GM18861 (cell line): ENCODE data around the gene DUSP5.
A peak's percentile ranks its signal among the peaks of the same experiment; 100 is the strongest.

Experiments used
- ATAC-seq: cut with Tn5 transposase; IDR thresholded peaks from one replicate; pipeline ENCODE4 v1.9.1; 2021; ENCODE audit not compliant: unreplicated experiment

DUSP5 gene

DNA sequence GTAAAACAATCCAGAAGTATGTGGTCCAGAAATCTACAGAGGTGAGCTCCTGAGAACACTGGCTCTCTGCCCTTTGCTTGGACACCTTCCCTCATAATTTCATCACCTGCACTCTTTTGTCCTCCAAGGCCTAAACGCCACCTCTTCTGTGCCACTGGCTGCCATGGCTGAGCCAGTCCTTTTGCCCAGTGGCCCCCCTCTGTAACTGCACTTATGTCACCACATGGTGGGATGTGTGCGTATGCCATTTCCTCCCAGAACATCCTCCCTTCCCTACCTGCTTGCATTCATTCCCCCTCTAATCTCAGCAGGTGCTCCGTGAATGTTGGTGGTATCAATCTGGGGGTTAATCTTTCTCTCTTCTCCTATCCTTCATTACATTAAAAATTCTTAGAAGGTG is 17.3 kb upstream of the DUSP5 start:
- ATAC-seq: no peak

- ATAC-seq: no peak
These were observed 15.8 kb upstream of the DUSP5 start for GRCh38 chr10:110481919-110482318.

DNA sequence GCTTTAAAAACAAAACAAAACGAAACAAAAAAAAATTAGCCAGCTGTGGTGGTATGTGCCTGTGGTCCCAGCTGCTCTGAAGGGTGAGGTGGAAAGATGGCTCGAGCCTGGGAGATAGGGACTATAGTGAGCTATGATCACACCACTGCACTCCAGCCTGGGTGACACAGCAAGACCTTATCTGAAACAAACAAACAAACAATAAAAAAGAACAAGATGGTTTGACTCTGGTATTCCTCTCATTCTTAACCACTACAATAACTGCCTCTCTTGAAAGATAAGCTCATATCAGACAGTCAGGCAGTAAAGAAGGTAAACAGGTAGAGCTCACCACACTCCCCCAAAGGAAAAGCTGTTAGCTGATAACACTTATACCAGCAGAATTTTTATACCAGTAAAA is 14.1 kb upstream of the DUSP5 start:
- no peak for ATAC-seq

- ATAC-seq: no peak
These were observed 12.2 kb upstream of the DUSP5 start for GRCh38 chr10:110485541-110485940.

- no peak for ATAC-seq
These were observed 10.9 kb upstream of the DUSP5 start for GRCh38 chr10:110486680-110487410.

GRCh38 chr10:110487411-110488331 is 10.0 kb upstream of the DUSP5 start:
- ATAC-seq: no peak

DNA sequence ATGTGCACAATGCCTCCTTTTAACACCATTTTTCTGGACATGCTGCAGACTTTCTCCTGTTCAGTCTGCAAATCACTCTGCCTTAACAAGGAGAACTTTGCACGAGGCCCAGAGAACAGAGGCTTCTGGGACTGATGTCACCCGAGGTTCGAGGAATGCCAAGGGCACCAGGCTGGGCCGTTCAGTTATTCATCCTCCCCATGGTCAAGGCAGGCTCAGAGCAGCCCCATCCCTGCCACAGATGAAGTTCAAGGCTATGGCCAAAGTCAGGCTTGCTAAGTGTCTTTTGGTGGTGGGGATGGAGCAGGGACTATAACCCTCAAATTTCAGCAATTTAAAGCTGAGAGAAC is 9.4 kb upstream of the DUSP5 start:
- no peak for ATAC-seq

DNA sequence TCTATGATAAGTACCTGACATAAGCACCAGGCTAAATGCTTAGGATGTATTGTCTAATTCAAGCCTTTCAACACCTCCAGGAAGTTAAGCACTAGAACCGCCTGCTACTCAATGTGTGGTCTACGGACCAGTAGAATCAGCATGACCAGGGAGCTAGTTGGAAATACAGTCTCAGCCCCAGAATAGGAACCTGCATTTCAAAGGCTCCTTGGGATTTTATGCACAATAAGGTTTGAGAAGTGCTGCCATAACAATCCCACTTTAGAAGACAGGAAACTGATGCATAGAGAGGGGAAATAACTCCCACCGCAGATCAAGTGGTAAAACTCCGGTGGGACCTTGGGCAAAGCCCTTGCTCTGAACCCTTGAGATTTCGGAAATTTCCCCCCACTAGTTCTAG is 8.8 kb upstream of the DUSP5 start:
- no peak for ATAC-seq

DNA sequence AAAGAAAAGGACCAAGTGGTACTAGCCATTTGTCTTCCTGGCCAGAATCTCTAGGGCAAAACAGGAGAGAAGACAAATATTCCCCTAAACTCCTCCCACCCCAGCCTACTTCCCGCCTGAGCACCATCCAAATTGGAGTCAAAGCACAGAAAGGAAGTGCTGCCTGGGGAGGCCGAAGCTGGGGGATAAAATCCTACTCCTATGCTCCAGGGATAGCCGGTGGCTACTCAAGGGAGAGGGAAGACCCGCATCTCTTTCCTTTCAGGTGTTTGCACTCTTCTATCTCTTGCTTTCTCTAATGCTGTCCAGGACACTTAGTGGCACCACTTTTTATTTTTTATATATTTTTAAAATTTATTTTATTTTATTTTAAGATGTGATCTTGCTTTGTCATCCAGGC is 7.1 kb upstream of the DUSP5 start:
- ATAC-seq: no peak

DNA sequence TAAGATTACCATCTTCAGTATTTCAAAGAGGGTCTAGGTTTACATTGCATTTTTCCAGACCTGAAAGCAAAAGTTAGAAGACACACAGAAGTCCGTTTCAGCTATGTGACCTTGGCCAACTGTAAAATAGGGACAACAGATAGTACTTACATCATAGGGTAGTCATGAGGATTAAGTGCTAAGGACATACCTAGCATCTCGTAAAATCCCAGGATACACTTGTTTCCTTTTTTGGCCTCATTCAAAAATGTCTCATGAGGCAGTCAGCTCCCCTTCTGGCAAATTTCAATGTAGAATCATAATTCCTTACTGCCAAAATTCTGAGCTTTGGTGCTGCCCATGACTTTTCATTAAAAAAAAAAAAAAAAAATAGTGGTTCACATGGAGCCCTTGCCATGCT is 6.4 kb upstream of the DUSP5 start:
- no peak for ATAC-seq

DNA sequence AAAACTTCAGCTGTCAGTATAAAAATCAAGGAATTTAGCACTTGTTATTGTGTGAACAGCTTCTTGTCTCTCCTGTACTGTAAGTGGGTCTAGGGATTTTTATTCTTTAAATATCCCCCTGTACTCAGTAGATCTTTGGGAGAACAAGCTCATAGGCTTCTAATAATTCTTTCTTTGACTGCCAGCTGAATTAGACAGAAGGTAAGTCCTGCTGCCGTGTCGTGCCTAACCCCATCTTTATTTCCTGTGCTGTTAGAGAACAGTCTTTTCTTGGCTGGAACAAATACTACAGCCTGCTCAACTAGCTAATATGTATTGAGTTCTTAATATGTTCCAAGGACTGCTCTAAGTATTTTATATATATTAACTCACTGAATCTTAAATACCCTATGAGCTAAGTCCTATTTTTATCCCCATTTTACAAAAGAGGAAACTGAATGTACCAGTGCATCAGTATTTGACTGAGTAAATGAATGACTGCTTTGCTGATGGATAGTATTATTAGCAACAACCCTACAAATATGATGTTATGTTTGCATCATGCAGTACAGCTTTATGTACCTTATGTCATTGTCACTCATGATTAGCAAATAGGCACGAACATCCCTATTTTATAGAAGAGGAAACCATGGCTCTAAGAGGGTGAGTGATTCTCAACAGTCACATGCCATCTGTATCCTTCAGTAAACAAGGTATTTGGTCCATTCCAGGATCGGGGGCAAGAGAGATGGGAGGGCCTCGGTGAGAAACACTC is 5.5 kb upstream of the DUSP5 start:
- ATAC-seq: peak; percentile 74

DNA sequence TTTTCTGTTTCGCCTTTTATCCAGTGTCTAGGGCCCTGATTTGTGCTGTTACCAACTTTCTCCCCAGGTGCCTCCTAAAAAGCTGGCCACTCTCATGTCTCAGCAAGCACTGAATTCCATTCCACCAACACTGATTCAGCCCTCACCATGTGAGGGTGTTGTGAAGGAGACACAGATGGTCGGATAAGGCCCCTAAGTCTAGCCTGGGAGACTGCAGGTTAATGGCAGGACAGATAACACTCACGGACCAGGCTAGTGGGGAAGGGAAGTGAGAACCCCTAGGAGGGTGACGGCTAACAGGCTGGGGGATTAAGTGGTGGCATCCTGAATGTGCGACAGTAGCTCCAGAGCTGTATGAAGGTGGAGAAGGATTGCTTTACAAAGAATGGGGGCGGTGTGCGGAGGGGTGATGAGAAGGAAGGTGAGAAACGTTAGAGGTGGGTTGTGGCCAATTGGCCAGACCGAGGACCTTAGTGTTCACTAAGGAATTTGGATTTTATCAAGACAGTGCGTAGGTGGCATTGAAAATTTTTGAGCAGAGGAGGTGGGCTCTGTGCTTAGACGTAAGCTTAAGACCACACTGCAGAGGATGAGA is 3.8 kb upstream of the DUSP5 start:
- ATAC-seq: no peak

DNA sequence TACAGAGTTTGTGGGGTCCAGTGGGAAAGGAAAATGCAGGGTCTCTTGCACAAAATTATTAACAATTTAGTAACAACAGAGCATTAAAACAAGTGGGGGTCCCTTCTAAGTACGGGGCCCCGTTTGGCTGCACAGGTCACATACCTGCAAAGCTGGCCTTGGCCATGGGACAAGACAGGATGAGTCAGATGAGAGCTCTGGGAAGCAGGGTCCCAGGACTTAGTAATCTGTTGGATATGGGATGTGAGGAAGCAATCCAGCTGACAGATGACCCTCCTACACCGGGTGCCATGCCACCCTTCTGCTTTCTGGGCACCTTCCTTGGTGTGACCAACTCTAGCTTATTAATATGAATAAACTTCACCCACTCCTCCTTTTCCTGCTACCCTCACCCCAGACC is 3.2 kb upstream of the DUSP5 start:
- no peak for ATAC-seq

GRCh38 chr10:110495731-110496552 is 1.8 kb upstream of the DUSP5 start:
- ATAC-seq: no peak

DNA sequence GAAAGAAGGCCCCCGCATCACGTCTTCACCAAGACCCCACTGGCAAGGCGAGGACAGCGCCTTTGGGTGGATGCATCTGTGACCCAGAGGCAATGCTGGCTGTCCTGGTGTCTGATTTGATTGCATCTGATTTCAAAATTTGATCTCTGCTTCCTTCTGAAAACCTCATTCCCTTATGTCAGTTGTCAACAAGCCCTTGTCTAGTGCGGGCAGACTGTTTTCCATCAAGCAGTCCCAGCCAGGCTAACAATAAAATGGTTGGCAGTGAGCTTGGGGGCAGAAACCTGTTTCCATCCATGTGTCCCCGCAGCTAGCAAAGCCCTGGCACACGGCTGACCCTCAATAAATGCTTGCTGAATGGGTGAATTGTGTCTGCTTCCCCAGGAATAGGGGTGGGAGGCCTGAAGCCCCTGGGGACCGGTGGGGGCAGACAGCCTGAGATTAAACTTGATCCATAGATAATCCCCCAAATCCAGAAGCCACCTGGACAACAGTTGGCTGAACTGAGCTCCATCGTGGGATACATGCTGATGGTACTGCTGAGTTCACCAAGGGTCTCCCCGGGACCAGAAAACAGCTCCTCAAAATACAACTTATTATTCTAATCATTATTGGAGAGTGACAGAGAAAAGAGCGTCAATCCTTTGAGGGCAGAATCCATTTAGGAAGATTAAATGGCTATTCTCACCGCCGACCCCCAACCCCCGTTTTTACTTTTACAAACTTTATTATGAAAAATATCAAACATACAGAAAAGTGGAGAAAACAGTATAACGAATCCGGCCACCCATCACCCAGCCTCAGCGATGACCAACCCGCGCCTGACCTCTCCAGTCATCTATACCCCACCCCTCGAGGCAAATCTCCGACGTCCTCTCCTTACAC is 912 bp upstream of the DUSP5 start:
- no peak for ATAC-seq

- peak; percentile 6 for ATAC-seq
These were observed 627 bp downstream of the DUSP5 start for GRCh38 chr10:110498087-110498981.

- peak; percentile 18 for ATAC-seq
These were observed 1.5 kb downstream of the DUSP5 start for GRCh38 chr10:110498982-110499795.
